SK-N-SH (cell line): ENCODE measurements around the gene SPOCK1. TPM values are rescaled to one million over a fixed set of nuclear protein-coding genes. Genes with fewer than 3 reads are reported as not detected.

Experiments
- CTCF ChIA-PET: fragments of 300-600, 350-600 bp; formaldehyde crosslinking; extraction: SDS; loops from one replicate; lab custom pipeline; 2021; lab: Yijun Ruan, JAX
- POLR2A ChIA-PET: fragments of 350-600 bp; sonication (Branson Sonifier 250); formaldehyde crosslinking; extraction: SDS; loops from one replicate; lab custom pipeline; 2020; ENCODE audit warnings: antibody characterized with exemption, inconsistent platforms; lab: Yijun Ruan, JAX
- DNase-seq: peaks from one replicate; pipeline ENCODE4 v3.0.0; 2012
- H2AFZ ChIP-seq: fragments of 200-600 bp; sonication (generic); 2 replicates; pipeline ENCODE4 v1.8.1; 2016; ENCODE audit warnings: antibody characterized with exemption, mild to moderate bottlenecking, low read depth
- H3F3A ChIP-seq: fragments of 200-600 bp; sonication (generic); replicated peaks from 2 replicates; pipeline ENCODE3; 2016; ENCODE audit warnings: antibody characterized with exemption, mild to moderate bottlenecking; ENCODE audit not compliant: insufficient read depth
- H3K27ac ChIP-seq, 2 experiments: fragments of 200-500 bp in 1 of 2; fragments of 200-600 bp in 1 of 2; sonication (Bioruptor generic) in 1 of 2; sonication (generic), shearing (Covaris generic) in 1 of 2; 2 replicates each; pipeline versions ENCODE4 v1.5.1 to v1.6.1; 2014 to 2016; ENCODE audit warnings: low read depth in 2 of 2, inconsistent platforms in 1 of 2, low read length in 1 of 2, mild to moderate bottlenecking in 1 of 2, mixed read lengths in 1 of 2
- H3K27me3 ChIP-seq: fragments of 200-600 bp; sonication (generic), shearing (Covaris generic); 2 replicates; pipeline ENCODE4 v1.6.1; 2016; ENCODE audit warnings: mixed run types; ENCODE audit not compliant: insufficient read depth
- H3K36me3 ChIP-seq, 2 experiments: fragments of 200-500 bp in 1 of 2; fragments of 200-600 bp in 1 of 2; sonication (Bioruptor generic) in 1 of 2; sonication (generic) in 1 of 2; replicated peaks in 1 of 2; 2 replicates each; pipeline versions ENCODE3 to v1.5.1; 2014 to 2016; ENCODE audit warnings: low read length in 1 of 2, mild to moderate bottlenecking in 1 of 2; ENCODE audit not compliant: insufficient read depth in 2 of 2, control insufficient read depth in 1 of 2
- H3K4me1 ChIP-seq, 2 experiments: fragments of 200-500 bp in 1 of 2; fragments of 200-600 bp in 1 of 2; sonication (Bioruptor generic) in 1 of 2; sonication (generic), shearing (Covaris generic) in 1 of 2; 2 replicates each; pipeline versions ENCODE4 v1.5.1 to v1.6.1; 2014 to 2016; ENCODE audit warnings: low read depth in 1 of 2, low read length in 1 of 2, mixed run types in 1 of 2; ENCODE audit not compliant: insufficient read depth in 2 of 2, control insufficient read depth in 1 of 2
- H3K4me2 ChIP-seq: fragments of 200-600 bp; sonication (generic), shearing (Covaris generic); 2 replicates; pipeline ENCODE4 v1.6.1; 2017; ENCODE audit warnings: mixed run types
- H3K4me3 ChIP-seq, 2 experiments: fragments of 200-500 bp in 1 of 2; fragments of 200-600 bp in 1 of 2; sonication (Bioruptor generic) in 1 of 2; sonication (generic), shearing (Covaris generic) in 1 of 2; 2 replicates each; pipeline versions ENCODE4 v1.5.1 to v1.8.1; 2014 to 2016; ENCODE audit warnings: low read depth in 2 of 2, inconsistent platforms in 1 of 2, low read length in 1 of 2, mild to moderate bottlenecking in 1 of 2, mixed read lengths in 1 of 2, moderate library complexity in 1 of 2
- H3K79me2 ChIP-seq: fragments of 200-600 bp; sonication (generic); 2 replicates; pipeline ENCODE4 v1.8.1; 2017; ENCODE audit warnings: mild to moderate bottlenecking; ENCODE audit not compliant: insufficient read depth
- H3K9ac ChIP-seq: fragments of 200-600 bp; sonication (generic); 2 replicates; pipeline ENCODE4 v1.6.1; 2017; ENCODE audit warnings: mixed run types
- H3K9me2 ChIP-seq: fragments of 200-600 bp; sonication (generic); 2 replicates; pipeline ENCODE4 v1.6.1; 2017; ENCODE audit warnings: mixed run types
- H3K9me3 ChIP-seq: fragments of 200-600 bp; sonication (generic); 2 replicates; pipeline ENCODE4 v1.6.1; 2017; ENCODE audit warnings: mixed run types, mild to moderate bottlenecking, moderate library complexity
- H4K20me1 ChIP-seq: fragments of 200-600 bp; sonication (generic); 2 replicates; pipeline ENCODE4 v1.6.1; 2017; ENCODE audit warnings: mild to moderate bottlenecking, mixed run types; ENCODE audit not compliant: insufficient read depth
- ELF1 ChIP-seq: IDR thresholded peaks from 2 replicates; pipeline ENCODE4 v1.4.0; 2012
- FOXJ3 ChIP-seq: sonication (generic); formaldehyde crosslinking; IDR thresholded peaks from 2 replicates; pipeline ENCODE4 v1.5.1; 2020; ENCODE audit warnings: mild to moderate bottlenecking, missing genetic modification reagents
- FOXM1 ChIP-seq: IDR thresholded peaks from 2 replicates; pipeline ENCODE4 v1.4.0; 2012; ENCODE audit warnings: low read depth, mild to moderate bottlenecking
- GABPA ChIP-seq: IDR thresholded peaks from 2 replicates; pipeline ENCODE4 v1.4.0; 2012; ENCODE audit warnings: low read depth, mild to moderate bottlenecking
- GATA2 ChIP-seq: sonication (generic); formaldehyde crosslinking; IDR thresholded peaks from 2 replicates; pipeline ENCODE4 v1.5.0; 2020; ENCODE audit warnings: mild to moderate bottlenecking, missing genetic modification reagents
- MAX ChIP-seq: IDR thresholded peaks from 2 replicates; pipeline ENCODE4 v1.4.0; 2012; ENCODE audit warnings: low read depth
- MEF2A ChIP-seq: IDR thresholded peaks from 2 replicates; pipeline ENCODE4 v1.4.0; 2012; ENCODE audit warnings: low read depth, borderline replicate concordance
- NRF1 ChIP-seq: IDR thresholded peaks from 2 replicates; pipeline ENCODE4 v1.6.1; 2012; ENCODE audit warnings: low read depth, mild to moderate bottlenecking, low read length
- POLR2AphosphoS5 ChIP-seq: IDR thresholded peaks from 2 replicates; pipeline ENCODE4 v1.6.1; 2012; ENCODE audit warnings: low read depth, low read length
- RCOR1 ChIP-seq: fragments of 150-350 bp; IDR thresholded peaks from 2 replicates; pipeline ENCODE4 v1.6.1; 2017; ENCODE audit warnings: antibody characterized with exemption, low read length
- REST ChIP-seq: IDR thresholded peaks from 2 replicates; pipeline ENCODE4 v1.6.1; 2012; ENCODE audit warnings: mild to moderate bottlenecking, low read depth, low read length, moderate library complexity
- RFX5 ChIP-seq: IDR thresholded peaks from 2 replicates; pipeline ENCODE4 v1.6.1; 2012; ENCODE audit warnings: mild to moderate bottlenecking, improper control_type of control experiment, low read length
- RXRA ChIP-seq: IDR thresholded peaks from 2 replicates; pipeline ENCODE4 v1.4.0; 2012; ENCODE audit warnings: low read depth, mild to moderate bottlenecking, borderline replicate concordance
- SIN3A ChIP-seq: IDR thresholded peaks from 2 replicates; pipeline ENCODE4 v1.6.1; 2012; ENCODE audit warnings: low read depth, mild to moderate bottlenecking, low read length, moderate library complexity, borderline replicate concordance
- TAF1 ChIP-seq: IDR thresholded peaks from 2 replicates; pipeline ENCODE4 v1.6.1; 2012; ENCODE audit warnings: low read depth, mild to moderate bottlenecking, low read length, moderate library complexity, borderline replicate concordance
- USF2 ChIP-seq: fragments of 150-350 bp; IDR thresholded peaks from 2 replicates; pipeline ENCODE4 v1.6.1; 2017; ENCODE audit warnings: antibody characterized with exemption, low read length, low read depth, borderline replicate concordance
- WGBS: methylation state at CpG from one replicate; pipeline ENCODE4 v1.1.6; 2017; ENCODE audit warnings: low lambda C conversion rate; 5-methylcytosine and 5-hydroxymethylcytosine counted together
- polyA plus RNA-seq, 3 experiments: library from polyadenylated mRNA; depleted of rRNA; stranded (reverse); fragments of >200 nt; gene quantifications; 2 replicates each; pipeline ENCODE4 v1.2.3, GENCODE V29; 2012

SPOCK1 gene
- polyA plus RNA-seq, 1 of the 3 experiments (the other 2 are of a cell fraction): 11.3 TPM

GRCh38 chr5:137344021-137344420, 155.1 kb downstream of the SPOCK1 start (continued):
- TF ChIP-seq REST (no peak), MEF2A (no peak)

- Histone ChIP-seq H3K9ac (no peak overlapping the region), H2AFZ (no peak overlapping the region), H3K4me3 (no peak overlapping the region), H4K20me1 (no peaks in the 10 kb centered on the region; the same call in 1 of the 2 replicates), H3K79me2 (peaks cover 18% of the 10 kb centered on the region; the same call in 1 of the 2 replicates), H3F3A (no peaks in the 10 kb centered on the region), H3K4me1 (peaks cover 12 to 14% of the 10 kb centered on the region in 2 experiments; a peak in 3 of 4 replicates)
- POLR2A ChIA-PET: no interaction called here
- no peak for TF ChIP-seq GATA2 (CRISPR knock-in tag)
- no peak for TF ChIP-seq NRF1
- TF ChIP-seq GABPA: no peak
- no peak for TF ChIP-seq MAX
- TF ChIP-seq, all 33 proteins: peak for 0
- no peaks in the 10 kb centered on the region for H3K36me3 ChIP-seq
- H3K9me2 ChIP-seq: no peaks in the 10 kb centered on the region
- no peaks in the 10 kb centered on the region for H3K27me3 ChIP-seq
- no peaks in the 10 kb centered on the region for H3K9me3 ChIP-seq
- no peak for DNase-seq
- WGBS: 88% methylated on average over 2 of the region's 3 CpGs
- 0 out of 2 replicates have a peak overlapping the region, but pooled peaks have one; percentile 6 for H3K4me2 ChIP-seq
- no peak overlapping the region for H3K27ac ChIP-seq
- CTCF ChIA-PET: interaction anchor here (1.0 to 11.0 kb wide), 4 partner anchors 9 to 155 kb away, joined by 3 to 76 read pairs (median 25); partner anchors contain the start of gene SPOCK1
These were observed 156.4 kb downstream of the SPOCK1 start for GRCh38 chr5:137342764-137343163.

GRCh38 chr5:137341831-137342230, 157.3 kb downstream of the SPOCK1 start:
- Histone ChIP-seq H3K36me3 (no peaks in the 10 kb centered on the region), H3K4me1 (peaks cover 12 to 14% of the 10 kb centered on the region in 2 experiments; a peak in 3 of 4 replicates), H2AFZ (no peak overlapping the region), H3K9me3 (no peaks in the 10 kb centered on the region), H4K20me1 (no peaks in the 10 kb centered on the region; the same call in 1 of the 2 replicates), H3K9ac (no peak overlapping the region), H3K4me3 (no peak overlapping the region), H3F3A (no peaks in the 10 kb centered on the region), H3K4me2 (no peak overlapping the region), H3K79me2 (peaks cover 18% of the 10 kb centered on the region; the same call in 1 of the 2 replicates)
- 57% methylated on average over 7 of the region's 8 CpGs for WGBS
- POLR2A ChIA-PET: no interaction called here
- CTCF ChIA-PET: interaction anchor here (0.7 to 1.7 kb wide), 2 partner anchors 22 to 157 kb away, joined by 3 to 6 read pairs; partner anchors contain the start of gene SPOCK1
- TF ChIP-seq RXRA (no peak), TAF1 (no peak), RCOR1 (no peak), ELF1 (no peak), USF2 (no peak), NRF1 (no peak), RFX5 (no peak), FOXM1 (no peak), FOXJ3 (no peak), SIN3A (no peak), POLR2AphosphoS5 (no peak)
- TF ChIP-seq, all 33 proteins: peak for 0
- H3K9me2 ChIP-seq: no peaks in the 10 kb centered on the region
- H3K27ac ChIP-seq: no peak overlapping the region
- no peaks in the 10 kb centered on the region for H3K27me3 ChIP-seq
- no peak for DNase-seq
